ENCODE results near the gene NUP205. TPM values are rescaled to one million over a fixed set of nuclear protein-coding genes. Genes with fewer than 3 reads are reported as not detected.
A peak's percentile ranks its signal among the peaks of the same experiment; 100 is the strongest.

NUP205 gene
- total and polyA plus RNA-seq, 2 experiments from 2014 or later = 15.2 to 44.6 TPM

GRCh38 chr7:135536150-135536549, 21.6 kb upstream of the NUP205 start:
- Histone ChIP-seq H3K4me2 (no peak overlapping the region), H3K4me1 (ENCODE audit: insufficient read depth) (no peaks in the 10 kb centered on the region), H3K27me3 (no peaks in the 10 kb centered on the region), H3K9me3 (ENCODE audit: low read depth) (no peaks in the 10 kb centered on the region), H3K4me3 (no peak overlapping the region), H3K79me2 (no peaks in the 10 kb centered on the region), H2AFZ (no peak overlapping the region), H3K36me3 (replicated peaks; ENCODE audit: insufficient read depth, low read depth) (no peaks in the 10 kb centered on the region), H4K20me1 (ENCODE audit: insufficient read depth, poor library complexity, severe bottlenecking) (no peaks in the 10 kb centered on the region), H3K27ac (no peak overlapping the region), H3K9me2 (replicated peaks; ENCODE audit: insufficient read depth) (no peaks in the 10 kb centered on the region)
- TF ChIP-seq EZH2phosphoT487 (IDR thresholded peaks at IDR 0.05; ENCODE audit: low read depth, severe bottlenecking, unreplicated experiment) (no peak), CTCF (IDR thresholded peaks at IDR 0.05; ENCODE audit: poor library complexity) (no peak), EZH2 (IDR thresholded peaks at IDR 0.05; ENCODE audit: borderline replicate concordance) (no peak)
- peak; percentile 38 for DNase-seq (ENCODE audit: low spot score)
- WGBS (ENCODE audit: low lambda C conversion rate, missing lambda C conversion rate) = 66% methylated on average over 7 of the region's 7 CpGs

DNA sequence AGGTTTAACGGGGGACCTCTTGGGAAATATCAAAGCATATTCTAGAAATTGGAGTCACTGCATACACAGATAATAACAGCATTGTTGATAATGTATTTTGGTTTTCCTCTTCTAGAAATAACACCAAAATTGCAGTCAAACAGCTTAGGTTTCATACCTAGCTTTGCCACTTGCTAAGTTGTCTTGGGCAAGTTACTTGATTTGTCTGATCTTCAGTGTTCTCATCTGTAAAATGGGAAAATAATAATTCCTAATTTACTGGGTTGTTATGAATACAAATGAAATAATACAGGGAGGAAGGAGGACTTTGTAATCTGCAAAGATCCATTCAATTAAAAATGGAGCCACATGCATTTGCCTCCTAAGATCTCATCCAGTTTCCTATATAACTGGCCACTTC, 20.3 kb upstream of the NUP205 start:
- WGBS (ENCODE audit: low lambda C conversion rate, missing lambda C conversion rate) = 88% methylated on average over 1 of the region's 1 CpG
- TF ChIP-seq EZH2phosphoT487 (IDR thresholded peaks at IDR 0.05; ENCODE audit: low read depth, severe bottlenecking, unreplicated experiment) = no peak
- no peak for TF ChIP-seq EZH2 (IDR thresholded peaks at IDR 0.05; ENCODE audit: borderline replicate concordance)
- no peak for TF ChIP-seq CTCF (IDR thresholded peaks at IDR 0.05; ENCODE audit: poor library complexity)
- DNase-seq (ENCODE audit: low spot score) = no peak
- no peak overlapping the region for H3K4me2 ChIP-seq
- H4K20me1 ChIP-seq (ENCODE audit: insufficient read depth, poor library complexity, severe bottlenecking) = no peaks in the 10 kb centered on the region
- H3K4me1 ChIP-seq (ENCODE audit: insufficient read depth) = no peaks in the 10 kb centered on the region
- H3K27me3 ChIP-seq = no peaks in the 10 kb centered on the region
- H3K27ac ChIP-seq = no peak overlapping the region
- no peak overlapping the region for H2AFZ ChIP-seq
- H3K4me3 ChIP-seq = no peak overlapping the region
- H3K79me2 ChIP-seq = no peaks in the 10 kb centered on the region
- no peaks in the 10 kb centered on the region for H3K9me2 ChIP-seq (replicated peaks; ENCODE audit: insufficient read depth)
- no peaks in the 10 kb centered on the region for H3K36me3 ChIP-seq (replicated peaks; ENCODE audit: insufficient read depth, low read depth)
- H3K9me3 ChIP-seq (ENCODE audit: low read depth) = no peaks in the 10 kb centered on the region

- Histone ChIP-seq H3K27me3 (no peaks in the 10 kb centered on the region), H3K4me1 (ENCODE audit: insufficient read depth) (no peaks in the 10 kb centered on the region), H3K4me2 (no peak overlapping the region), H3K9me2 (replicated peaks; ENCODE audit: insufficient read depth) (no peaks in the 10 kb centered on the region), H3K36me3 (replicated peaks; ENCODE audit: insufficient read depth, low read depth) (no peaks in the 10 kb centered on the region), H4K20me1 (ENCODE audit: insufficient read depth, poor library complexity, severe bottlenecking) (no peaks in the 10 kb centered on the region), H3K27ac (no peak overlapping the region), H3K9me3 (ENCODE audit: low read depth) (no peaks in the 10 kb centered on the region), H3K79me2 (no peaks in the 10 kb centered on the region), H3K4me3 (no peak overlapping the region), H2AFZ (no peak overlapping the region)
- TF ChIP-seq EZH2 (IDR thresholded peaks at IDR 0.05; ENCODE audit: borderline replicate concordance) = no peak
- TF ChIP-seq CTCF (IDR thresholded peaks at IDR 0.05; ENCODE audit: poor library complexity) = no peak
- no peak for DNase-seq (ENCODE audit: low spot score)
These were observed 19.8 kb upstream of the NUP205 start for GRCh38 chr7:135537905-135538304.

- H3K27me3 ChIP-seq = no peaks in the 10 kb centered on the region
- 28% methylated on average over 3 of the region's 3 CpGs for WGBS (ENCODE audit: low lambda C conversion rate, missing lambda C conversion rate)
- DNase-seq (ENCODE audit: low spot score) = no peak
These were observed 19.3 kb upstream of the NUP205 start for GRCh38 chr7:135538376-135538775.

More at GRCh38 chr7:135538376-135538775, 19.3 kb upstream of the NUP205 start:
- no peaks in the 10 kb centered on the region for H3K9me3 ChIP-seq (ENCODE audit: low read depth)
- no peaks in the 10 kb centered on the region for H3K36me3 ChIP-seq (replicated peaks; ENCODE audit: insufficient read depth, low read depth)
- no peaks in the 10 kb centered on the region for H4K20me1 ChIP-seq (ENCODE audit: insufficient read depth, poor library complexity, severe bottlenecking)
- H3K4me3 ChIP-seq = no peak overlapping the region
- H2AFZ ChIP-seq = no peak overlapping the region
- H3K4me2 ChIP-seq = no peak overlapping the region
- H3K27ac ChIP-seq = no peak overlapping the region
- no peak for TF ChIP-seq EZH2 (IDR thresholded peaks at IDR 0.05; ENCODE audit: borderline replicate concordance)
- TF ChIP-seq CTCF (IDR thresholded peaks at IDR 0.05; ENCODE audit: poor library complexity) = no peak
- no peak for TF ChIP-seq EZH2phosphoT487 (IDR thresholded peaks at IDR 0.05; ENCODE audit: low read depth, severe bottlenecking, unreplicated experiment)
- no peaks in the 10 kb centered on the region for H3K9me2 ChIP-seq (replicated peaks; ENCODE audit: insufficient read depth)
- no peaks in the 10 kb centered on the region for H3K4me1 ChIP-seq (ENCODE audit: insufficient read depth)
- no peaks in the 10 kb centered on the region for H3K79me2 ChIP-seq

Measured in hepatocyte (in vitro differentiated cells).